Testis (tissue), 3 donors: Measurements from ENCODE around the gene SLC22A4. TPM values are rescaled to one million over a fixed set of nuclear protein-coding genes. Genes with fewer than 3 reads are reported as not detected.

Source experiments
- DNase-seq: peaks from one replicate; pipeline ENCODE4 v3.0.0-alpha.2; 2019
- H3K27ac ChIP-seq, 2 donors: fragments of 200-600 bp; sonication (generic); one replicate each; pipeline ENCODE4 v1.5.1; 2019
- H3K27me3 ChIP-seq: fragments of 200-600 bp; sonication (generic); one replicate; pipeline ENCODE4 v1.5.1; 2019
- H3K36me3 ChIP-seq: fragments of 200-600 bp; sonication (generic); one replicate; pipeline ENCODE4 v1.5.1; 2017; ENCODE audit warnings: low read depth; ENCODE audit errors: missing control alignments
- H3K4me1 ChIP-seq: fragments of 200-600 bp; sonication (generic); one replicate; pipeline ENCODE4 v1.5.1; 2019
- H3K4me3 ChIP-seq, 2 donors: fragments of 200-600 bp; sonication (generic); one replicate each; pipeline ENCODE4 v1.5.1; 2017 to 2019
- H3K9me3 ChIP-seq: fragments of 200-600 bp; sonication (generic); one replicate; pipeline ENCODE4 v1.5.1; 2017
- POLR2A ChIP-seq: fragments of 450-650 bp; IDR thresholded peaks from one replicate; pipeline ENCODE4 v1.6.1; 2017; ENCODE audit warnings: antibody characterized with exemption, mild to moderate bottlenecking, moderate library complexity
- WGBS, 2 donors: methylation state at CpG; one replicate each; pipeline ENCODE4 v1.1.5; 2018; 5-methylcytosine and 5-hydroxymethylcytosine counted together
- intact Hi-C: fragments of 100-400 bp; cut with DNase I; formaldehyde crosslinking; loops from one replicate; pipeline ENCODE4 v1.15.1; 2023; ENCODE audit warnings: low total_unique reads
- polyA plus RNA-seq: library from polyadenylated mRNA; stranded (reverse); fragments of 350-450 nt; fragmentation: Illumina TruSeq; extraction: RNeasy Lipid Tissue Mini Kit (QIAGEN cat#74804); gene quantifications from one replicate; pipeline ENCODE4 v1.2.3, GENCODE V29; 2014; ENCODE audit warnings: low read depth, low replicate concordance; ENCODE audit not compliant: insufficient read depth
- total RNA-seq, 2 donors: library from RNA; depleted of rRNA; stranded (reverse); fragments of >200 nt; gene quantifications; one replicate each; pipeline ENCODE4 v1.2.3, GENCODE V29; 2016
- TF ChIP-seq, protein P1 (sequence below), 3 experiments: fragments of 450-650 bp in 2 of 3; fragments of 200-600 bp in 1 of 3; sonication (generic) in 1 of 3; IDR thresholded peaks; one replicate each; pipeline ENCODE4 v1.5.1; 2016 to 2019; ENCODE audit warnings: antibody characterized with exemption in 3 of 3, mild to moderate bottlenecking in 2 of 3, moderate library complexity in 1 of 3

The SLC22A4 gene
- total and polyA plus RNA-seq, 3 donors from 2014 or later: 1.1 to 2.3 (median 1.5) TPM

DNA sequence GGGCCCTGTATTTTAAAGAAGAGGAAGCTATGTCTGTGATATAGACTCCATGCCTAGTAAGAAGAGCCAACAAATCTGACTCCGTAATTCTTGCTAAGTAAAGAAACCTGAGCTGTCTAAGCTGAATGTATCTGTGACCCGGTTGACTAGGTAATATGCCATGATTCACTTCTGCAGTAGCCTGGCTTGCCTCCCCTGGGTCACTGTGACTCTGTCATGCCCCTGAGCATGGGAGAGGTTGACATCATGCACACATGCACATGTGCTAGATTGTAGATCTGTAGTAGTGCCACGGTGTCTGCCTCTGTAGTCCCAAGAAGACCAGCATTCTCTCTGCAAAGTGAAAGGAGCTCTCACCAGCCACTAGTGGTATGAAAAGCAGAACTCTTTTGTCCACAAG lies 84.4 kb downstream of the SLC22A4 start:
- no peaks in the 10 kb centered on the region for H3K27me3 ChIP-seq
- H3K9me3 ChIP-seq: no peaks in the 10 kb centered on the region
- H3K4me3 ChIP-seq: no peak overlapping the region
- no peaks in the 10 kb centered on the region for H3K36me3 ChIP-seq
- no peak overlapping the region for H3K27ac ChIP-seq
- intact Hi-C loops: no loop called here
- no peak for DNase-seq
- WGBS, 2 donors: 91 to 93% methylated on average over 3 of the region's 3 CpGs
- TF ChIP-seq, protein P1, sequence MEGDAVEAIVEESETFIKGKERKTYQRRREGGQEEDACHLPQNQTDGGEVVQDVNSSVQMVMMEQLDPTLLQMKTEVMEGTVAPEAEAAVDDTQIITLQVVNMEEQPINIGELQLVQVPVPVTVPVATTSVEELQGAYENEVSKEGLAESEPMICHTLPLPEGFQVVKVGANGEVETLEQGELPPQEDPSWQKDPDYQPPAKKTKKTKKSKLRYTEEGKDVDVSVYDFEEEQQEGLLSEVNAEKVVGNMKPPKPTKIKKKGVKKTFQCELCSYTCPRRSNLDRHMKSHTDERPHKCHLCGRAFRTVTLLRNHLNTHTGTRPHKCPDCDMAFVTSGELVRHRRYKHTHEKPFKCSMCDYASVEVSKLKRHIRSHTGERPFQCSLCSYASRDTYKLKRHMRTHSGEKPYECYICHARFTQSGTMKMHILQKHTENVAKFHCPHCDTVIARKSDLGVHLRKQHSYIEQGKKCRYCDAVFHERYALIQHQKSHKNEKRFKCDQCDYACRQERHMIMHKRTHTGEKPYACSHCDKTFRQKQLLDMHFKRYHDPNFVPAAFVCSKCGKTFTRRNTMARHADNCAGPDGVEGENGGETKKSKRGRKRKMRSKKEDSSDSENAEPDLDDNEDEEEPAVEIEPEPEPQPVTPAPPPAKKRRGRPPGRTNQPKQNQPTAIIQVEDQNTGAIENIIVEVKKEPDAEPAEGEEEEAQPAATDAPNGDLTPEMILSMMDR (IDR thresholded peaks at IDR 0.05): no peak
- no peak for TF ChIP-seq POLR2A
- no peaks in the 10 kb centered on the region for H3K4me1 ChIP-seq

GRCh38 chr5:132380047-132380446 lies 85.9 kb downstream of the SLC22A4 start:
- DNase-seq: no peak
- no peaks in the 10 kb centered on the region for H3K4me1 ChIP-seq
- 91 to 96% methylated on average over 6 of the region's 6 CpGs for WGBS, 2 donors
- TF ChIP-seq, protein P1 (IDR thresholded peaks at IDR 0.05): no peak
- TF ChIP-seq POLR2A: no peak
- H3K27me3 ChIP-seq: no peaks in the 10 kb centered on the region
- H3K4me3 ChIP-seq: no peak overlapping the region
- H3K9me3 ChIP-seq: no peaks in the 10 kb centered on the region
- no peak overlapping the region for H3K27ac ChIP-seq
- H3K36me3 ChIP-seq: no peaks in the 10 kb centered on the region
- intact Hi-C loops: no loop called here

GRCh38 chr5:132380741-132381140 lies 86.5 kb downstream of the SLC22A4 start:
- H3K9me3 ChIP-seq: no peaks in the 10 kb centered on the region
- WGBS, 2 donors: 80 to 88% methylated on average over 2 of the region's 2 CpGs
- no peak for TF ChIP-seq POLR2A
- TF ChIP-seq, protein P1 (IDR thresholded peaks at IDR 0.05): no peak
- intact Hi-C loops: no loop called here
- H3K4me3 ChIP-seq: no peak overlapping the region
- H3K36me3 ChIP-seq: no peaks in the 10 kb centered on the region
- no peak overlapping the region for H3K27ac ChIP-seq
- DNase-seq: no peak
- H3K27me3 ChIP-seq: no peaks in the 10 kb centered on the region
- H3K4me1 ChIP-seq: peaks cover 4% of the 10 kb centered on the region

- H3K9me3 ChIP-seq: no peaks in the 10 kb centered on the region
- H3K27ac ChIP-seq: no peak overlapping the region
- H3K27me3 ChIP-seq: no peaks in the 10 kb centered on the region
- TF ChIP-seq, protein P1 (IDR thresholded peaks at IDR 0.05): no peak
- DNase-seq: no peak
- H3K4me3 ChIP-seq: no peak overlapping the region
- H3K4me1 ChIP-seq: peaks cover 7% of the 10 kb centered on the region
- 96 to 100% methylated on average over 1 of the region's 1 CpG for WGBS, 2 donors
- intact Hi-C loops: no loop called here
- no peaks in the 10 kb centered on the region for H3K36me3 ChIP-seq
Observed at GRCh38 chr5:132381614-132382013, 87.4 kb downstream of the SLC22A4 start.

GRCh38 chr5:132383261-132383660 lies 89.1 kb downstream of the SLC22A4 start:
- Histone ChIP-seq H3K4me1 (peaks cover 22% of the 10 kb centered on the region), H3K4me3 (no peak overlapping the region), H3K36me3 (no peaks in the 10 kb centered on the region), H3K27ac (no peak overlapping the region), H3K27me3 (no peaks in the 10 kb centered on the region), H3K9me3 (no peaks in the 10 kb centered on the region)
- intact Hi-C loops: no loop called here
- TF ChIP-seq, protein P1 (IDR thresholded peaks at IDR 0.05): no peak
- TF ChIP-seq POLR2A: no peak
- DNase-seq: no peak
- 94 to 95% methylated on average over 1 of the region's 1 CpG for WGBS, 2 donors
